Measurements from ENCODE around the gene PRKCB. TPM values are rescaled to one million over a fixed set of nuclear protein-coding genes. Genes with fewer than 3 reads are reported as not detected.

PRKCB gene
- total and polyA plus RNA-seq, 3 donors from 2014 or later: 25.5 to 49.7 (median 26.6) TPM

DNA sequence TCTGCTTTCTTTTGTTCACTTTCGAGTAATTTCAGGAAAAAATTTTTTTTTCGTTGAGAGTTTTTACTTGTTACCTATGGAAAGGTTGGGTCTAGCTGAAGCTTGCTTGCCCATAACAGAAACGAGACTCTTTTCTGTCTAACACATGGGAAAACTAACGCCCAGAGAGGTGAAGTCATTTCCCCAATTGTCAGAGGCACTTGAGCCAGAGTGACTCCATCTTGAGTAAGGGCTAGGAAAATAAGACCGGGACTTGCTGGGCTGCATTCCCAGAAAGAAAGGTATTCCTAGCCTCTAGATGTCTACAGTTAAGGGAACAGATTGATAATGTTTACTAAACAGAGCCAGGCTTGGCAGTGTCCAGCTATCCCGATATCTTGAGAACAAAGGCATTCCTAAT, 26.8 kb downstream of the PRKCB start:
- Histone ChIP-seq H3K36me3 (ENCODE audit: low read depth, missing control alignments) (no peaks in the 10 kb centered on the region), H3K27me3 (no peaks in the 10 kb centered on the region), H3K4me3 (no peak overlapping the region), H3K4me1 (peaks cover 23% of the 10 kb centered on the region), H3K27ac (no peak overlapping the region), H3K9me3 (no peaks in the 10 kb centered on the region)
- WGBS, 2 donors: 79% methylated on average over 6 of the region's 6 CpGs
- DNase-seq: no peak
- TF ChIP-seq CTCF (IDR thresholded peaks at IDR 0.05) (no peak), POLR2A (IDR thresholded peaks at IDR 0.05) (no peak)
- intact Hi-C loops (cut with DNase I; ENCODE audit: low total_unique reads): no loop called here

DNA sequence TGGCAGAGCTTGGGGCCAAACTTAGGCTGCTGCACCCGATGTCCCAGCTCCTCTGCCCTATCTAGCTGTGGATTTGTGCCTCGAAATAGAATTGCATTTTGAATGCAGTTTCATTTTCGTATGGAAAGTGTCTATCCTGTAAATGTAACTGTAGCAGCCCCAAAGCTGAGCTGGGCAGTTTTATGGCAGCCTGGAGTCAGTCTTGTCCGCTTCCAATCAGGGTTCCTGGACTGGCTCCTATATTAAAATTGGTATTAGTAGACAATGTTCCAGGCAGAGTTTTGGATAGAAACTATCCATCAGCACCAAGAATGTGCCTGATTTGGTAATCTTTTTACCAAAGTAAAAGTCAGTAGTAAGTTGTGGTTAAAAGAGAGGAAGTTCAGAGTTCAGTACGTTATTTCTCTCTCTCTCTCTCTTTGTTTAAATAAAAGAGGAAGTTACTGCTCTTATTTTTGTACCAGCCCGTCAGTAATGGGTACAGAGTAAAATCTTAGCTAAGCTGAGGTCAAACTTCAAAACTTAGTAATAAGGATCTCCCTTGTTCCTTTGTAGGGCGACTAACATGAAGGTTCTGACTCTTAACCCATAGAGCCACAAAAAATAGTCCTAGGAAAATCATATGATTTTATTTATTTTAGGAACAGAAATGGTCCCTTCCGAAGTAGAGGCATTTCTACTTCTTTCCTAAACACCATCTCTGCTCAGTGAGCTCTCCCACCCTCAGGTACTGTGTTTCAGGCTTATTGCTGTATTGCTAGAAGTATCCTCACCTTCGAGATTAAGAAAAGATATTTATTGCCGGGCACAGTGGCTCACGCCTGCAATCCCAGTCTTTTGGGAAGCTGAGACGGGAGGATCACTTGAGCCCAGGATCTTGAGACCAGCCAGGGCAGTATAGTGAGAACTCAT, 28.0 kb downstream of the PRKCB start:
- no peak overlapping the region for H3K27ac ChIP-seq
- intact Hi-C loops (cut with DNase I; ENCODE audit: low total_unique reads): no loop called here
- H3K9me3 ChIP-seq: no peaks in the 10 kb centered on the region
- TF ChIP-seq CTCF (IDR thresholded peaks at IDR 0.05) (no peak), POLR2A (IDR thresholded peaks at IDR 0.05) (no peak)
- DNase-seq: no peak
- peaks cover 12% of the 10 kb centered on the region for H3K4me1 ChIP-seq
- H3K27me3 ChIP-seq: no peaks in the 10 kb centered on the region
- 54 to 61% methylated on average over 12 of the region's 12 CpGs for WGBS, 2 donors
- H3K4me3 ChIP-seq: no peak overlapping the region
- no peaks in the 10 kb centered on the region for H3K36me3 ChIP-seq (ENCODE audit: low read depth, missing control alignments)

DNA sequence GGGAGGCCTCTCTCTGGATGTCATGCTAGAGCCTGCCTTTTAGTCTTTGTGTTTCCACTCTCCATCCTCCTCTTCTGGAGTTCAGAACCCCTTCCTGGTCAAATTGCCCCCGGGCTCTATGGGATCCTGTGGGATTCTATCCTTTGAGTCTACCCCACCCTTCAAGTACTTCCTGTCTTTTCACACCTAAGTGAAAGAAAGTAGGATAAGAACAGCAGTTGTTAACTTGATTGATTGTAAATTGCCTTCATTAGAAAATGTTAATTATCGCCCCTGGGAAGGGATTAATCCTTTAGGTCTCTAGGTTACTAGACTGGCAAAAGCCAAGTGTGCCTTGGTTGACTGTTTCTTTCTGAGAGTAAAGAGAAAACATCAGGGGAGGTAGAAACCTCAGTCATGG, 30.1 kb downstream of the PRKCB start:
- intact Hi-C loops (cut with DNase I; ENCODE audit: low total_unique reads): no loop called here
- Histone ChIP-seq H3K4me3 (no peak overlapping the region), H3K36me3 (ENCODE audit: low read depth, missing control alignments) (no peaks in the 10 kb centered on the region), H3K27ac (no peak overlapping the region), H3K4me1 (peaks cover 4% of the 10 kb centered on the region), H3K27me3 (no peaks in the 10 kb centered on the region), H3K9me3 (no peaks in the 10 kb centered on the region)
- TF ChIP-seq POLR2A (IDR thresholded peaks at IDR 0.05) (no peak), CTCF (IDR thresholded peaks at IDR 0.05) (no peak)
- DNase-seq: no peak
- 70 to 81% methylated on average over 2 of the region's 2 CpGs for WGBS, 2 donors

DNA sequence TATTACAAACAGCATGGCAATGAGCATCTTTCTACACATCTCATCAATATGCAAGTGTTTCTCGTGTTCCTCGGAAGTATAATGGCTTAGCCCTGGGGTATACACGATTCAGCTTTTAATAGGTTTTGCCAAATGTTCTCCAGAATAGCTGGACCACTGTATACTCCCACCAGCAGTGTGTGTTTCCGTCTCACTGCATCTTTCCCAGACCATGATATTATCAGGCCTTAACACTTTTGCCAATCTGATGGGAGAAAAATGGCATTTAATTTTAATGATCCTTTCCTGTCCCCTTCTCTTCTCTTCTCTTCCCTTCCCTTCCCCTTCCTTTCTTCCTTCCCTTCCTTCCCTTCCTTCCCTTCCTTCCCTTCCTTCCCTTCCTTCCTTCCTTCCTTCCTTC, 30.8 kb downstream of the PRKCB start:
- Histone ChIP-seq H3K4me1 (peaks cover 4% of the 10 kb centered on the region), H3K4me3 (no peak overlapping the region), H3K27me3 (no peaks in the 10 kb centered on the region), H3K36me3 (ENCODE audit: low read depth, missing control alignments) (no peaks in the 10 kb centered on the region), H3K9me3 (no peaks in the 10 kb centered on the region), H3K27ac (no peak overlapping the region)
- no peak for DNase-seq
- TF ChIP-seq CTCF (IDR thresholded peaks at IDR 0.05): no peak
- no peak for TF ChIP-seq POLR2A (IDR thresholded peaks at IDR 0.05)
- WGBS, 2 donors: 85 to 87% methylated on average over 4 of the region's 4 CpGs
- intact Hi-C loops (cut with DNase I; ENCODE audit: low total_unique reads): no loop called here

DNA sequence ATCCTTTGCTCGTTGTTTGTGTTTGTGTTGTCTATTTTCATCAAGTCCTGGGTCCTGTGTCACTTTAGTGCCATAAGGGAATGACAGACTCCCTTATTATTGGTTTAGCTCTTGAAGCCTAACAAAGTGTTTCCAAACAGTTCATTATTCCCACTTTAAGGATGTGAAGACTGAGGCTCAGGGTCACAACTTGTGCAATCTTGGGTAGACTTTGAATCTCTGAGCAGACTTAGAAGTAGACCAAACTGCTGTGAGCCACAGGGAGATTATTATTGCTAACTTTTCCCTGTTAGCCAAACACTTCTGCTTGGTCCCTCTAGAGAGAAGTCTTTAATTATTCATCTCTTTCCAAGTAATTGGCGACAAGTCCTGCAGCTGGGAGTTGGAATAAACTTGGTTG, 31.8 kb downstream of the PRKCB start:
- Histone ChIP-seq H3K27me3 (no peaks in the 10 kb centered on the region), H3K36me3 (ENCODE audit: low read depth, missing control alignments) (no peaks in the 10 kb centered on the region), H3K4me1 (peaks cover 4% of the 10 kb centered on the region), H3K9me3 (no peaks in the 10 kb centered on the region), H3K27ac (no peak overlapping the region), H3K4me3 (no peak overlapping the region)
- 79 to 90% methylated on average over 2 of the region's 2 CpGs for WGBS, 2 donors
- no peak for DNase-seq
- intact Hi-C loops (cut with DNase I; ENCODE audit: low total_unique reads): no loop called here
- no peak for TF ChIP-seq POLR2A (IDR thresholded peaks at IDR 0.05)
- no peak for TF ChIP-seq CTCF (IDR thresholded peaks at IDR 0.05)

All from testis (tissue), 3 donors.